GM18861 (cell line): ENCODE data around the gene STKLD1.

Experiments
- ATAC-seq: cut with Tn5 transposase; IDR thresholded peaks from one replicate; pipeline ENCODE4 v1.9.1; 2021; ENCODE audit not compliant: unreplicated experiment

The STKLD1 gene

DNA sequence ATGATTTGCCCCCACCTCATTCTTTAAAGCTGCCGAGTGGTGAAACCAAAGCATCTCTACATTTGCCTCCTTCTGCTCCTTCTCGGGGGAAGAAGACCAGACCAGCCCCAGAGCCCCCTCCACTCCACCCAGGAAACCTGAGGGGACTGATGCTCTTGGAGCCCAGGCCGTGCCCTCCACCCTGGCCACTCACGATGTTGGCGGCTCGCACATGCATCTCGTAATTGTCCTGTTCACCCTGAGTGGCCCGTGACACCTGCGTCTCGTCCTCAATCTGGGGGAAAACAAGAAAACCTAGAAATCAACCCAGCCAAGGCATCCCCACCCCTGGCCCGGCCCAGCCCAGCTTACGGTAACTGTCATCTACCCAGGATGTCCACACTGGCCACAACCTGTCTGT lies 31.2 kb upstream of the STKLD1 start:
- ATAC-seq = no peak

DNA sequence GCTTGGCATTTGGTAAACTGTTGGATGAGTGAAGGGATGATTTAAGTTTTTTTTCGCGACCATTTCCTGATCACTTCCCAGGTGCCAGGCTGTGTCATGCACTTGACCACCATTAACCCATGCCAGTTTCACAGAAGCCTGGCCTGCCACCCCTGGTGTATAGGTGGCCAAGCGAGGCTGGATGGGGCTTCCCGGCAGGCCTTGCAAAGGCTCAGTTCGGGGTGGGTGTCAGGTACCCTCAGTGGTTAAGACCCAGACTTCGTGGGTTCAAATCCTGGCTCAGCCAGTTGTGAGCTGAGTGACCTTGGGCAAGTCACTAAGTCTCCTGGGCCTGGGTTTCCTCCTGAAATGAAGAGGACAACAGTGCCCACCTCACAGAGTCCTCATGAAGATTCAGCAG lies 30.6 kb upstream of the STKLD1 start:
- ATAC-seq = no peak

DNA sequence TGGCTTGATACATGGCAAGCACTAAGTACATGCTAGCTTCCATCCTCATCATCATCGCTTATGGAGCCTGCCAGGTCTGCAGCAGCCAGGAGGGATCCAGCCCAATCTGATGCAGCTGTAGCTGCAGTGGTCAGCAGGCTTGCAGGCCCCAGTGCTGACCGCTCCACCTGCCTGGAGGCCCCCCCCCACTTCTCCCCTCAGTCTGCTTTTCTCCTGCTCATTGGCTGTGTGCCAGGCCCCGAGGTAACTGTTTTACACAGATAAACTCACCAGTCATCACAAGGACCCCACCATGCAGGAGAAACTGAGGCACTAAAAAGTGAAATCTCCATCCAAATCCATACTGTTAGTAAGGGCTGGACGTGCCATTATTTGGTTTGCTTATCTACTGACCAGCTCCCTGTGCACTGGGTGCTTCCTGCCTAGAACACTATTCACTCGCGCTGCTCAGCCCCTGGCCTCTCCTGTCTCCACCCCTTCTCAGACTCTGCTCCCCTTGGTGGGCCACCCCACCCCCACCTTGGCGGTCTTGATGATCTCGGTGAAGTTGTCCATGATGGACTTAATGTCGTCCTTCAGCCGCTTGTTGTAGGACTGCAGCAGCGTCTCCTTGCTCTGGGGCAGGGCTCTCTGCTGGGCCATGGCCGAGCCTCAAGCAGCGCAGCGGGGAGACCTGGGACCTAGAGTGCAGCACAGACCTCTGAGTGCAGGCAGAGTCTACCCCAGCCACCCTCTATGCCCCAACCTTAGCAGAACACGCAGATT lies 30.0 kb upstream of the STKLD1 start:
- no peak for ATAC-seq

DNA sequence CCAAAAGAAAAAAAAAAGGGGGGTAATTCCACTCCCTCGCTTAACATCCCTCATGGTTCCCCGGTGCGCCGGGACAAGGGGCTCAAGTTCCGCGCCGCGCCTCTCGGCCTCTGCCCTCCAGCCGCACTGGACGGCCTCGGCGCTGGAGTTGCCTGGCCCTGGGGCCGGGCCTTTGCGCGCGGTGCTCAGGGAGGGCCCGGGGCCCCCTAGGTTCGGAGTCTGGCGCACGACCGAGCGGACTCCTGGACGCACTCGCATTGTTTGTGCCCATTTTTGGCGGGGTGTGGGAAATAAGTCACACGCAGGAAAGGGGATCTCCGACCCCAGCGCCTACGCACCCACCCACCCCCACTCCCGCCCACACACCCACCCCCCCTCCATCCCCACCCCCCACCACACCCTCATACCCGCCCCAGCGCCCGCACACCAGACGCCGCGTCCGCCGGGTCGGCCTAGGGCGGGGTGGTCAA lies 28.6 kb upstream of the STKLD1 start:
- ATAC-seq = peak; percentile 16

DNA sequence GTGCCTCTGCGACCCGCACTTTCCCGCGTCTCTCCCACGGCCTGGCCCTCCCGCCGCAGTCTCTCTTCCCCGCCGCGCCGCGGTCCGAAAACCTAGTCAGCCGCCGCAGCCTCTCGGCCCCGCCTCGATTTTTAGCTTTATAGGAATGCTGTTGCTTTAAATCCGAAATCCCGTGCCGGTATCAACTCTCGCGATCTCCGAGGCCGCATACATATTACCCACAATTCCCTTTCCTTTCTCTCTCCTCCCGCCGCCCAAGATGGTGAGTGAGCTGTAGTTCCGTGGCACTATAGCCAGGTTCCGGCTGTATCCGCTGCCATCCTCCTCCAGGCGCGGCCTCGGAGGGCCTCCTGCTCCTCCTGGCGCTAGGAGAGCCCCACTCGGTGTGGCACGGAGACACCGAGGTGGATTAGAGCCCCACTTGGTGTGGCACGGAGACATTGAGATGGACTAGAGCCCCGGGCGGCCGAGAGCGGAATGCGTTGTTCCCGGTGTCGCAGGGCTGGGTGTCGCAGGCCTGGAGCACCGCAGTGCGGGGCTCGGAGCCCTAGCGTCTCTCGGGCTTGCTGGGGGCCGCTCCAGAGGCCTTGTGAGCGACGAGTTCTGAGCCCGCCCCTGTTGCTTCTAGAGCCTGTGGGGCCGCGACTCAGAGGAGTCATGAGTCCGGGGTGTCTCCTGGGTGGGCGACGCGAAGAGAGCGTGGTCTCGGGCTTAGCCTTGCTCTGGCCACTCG lies 28.0 kb upstream of the STKLD1 start, which contains the start of the genes MED22 and RPL7A:
MED22 (minus strand) TSS at position 147 of the 733 bp plus-strand sequence. CDS start 1,469 bp downstream, outside the sequence.
RPL7A (plus strand) TSS at position 234 of the 733 bp plus-strand sequence; CDS start at position 260, 26 bp downstream.
- peak; percentile 59 for ATAC-seq

DNA sequence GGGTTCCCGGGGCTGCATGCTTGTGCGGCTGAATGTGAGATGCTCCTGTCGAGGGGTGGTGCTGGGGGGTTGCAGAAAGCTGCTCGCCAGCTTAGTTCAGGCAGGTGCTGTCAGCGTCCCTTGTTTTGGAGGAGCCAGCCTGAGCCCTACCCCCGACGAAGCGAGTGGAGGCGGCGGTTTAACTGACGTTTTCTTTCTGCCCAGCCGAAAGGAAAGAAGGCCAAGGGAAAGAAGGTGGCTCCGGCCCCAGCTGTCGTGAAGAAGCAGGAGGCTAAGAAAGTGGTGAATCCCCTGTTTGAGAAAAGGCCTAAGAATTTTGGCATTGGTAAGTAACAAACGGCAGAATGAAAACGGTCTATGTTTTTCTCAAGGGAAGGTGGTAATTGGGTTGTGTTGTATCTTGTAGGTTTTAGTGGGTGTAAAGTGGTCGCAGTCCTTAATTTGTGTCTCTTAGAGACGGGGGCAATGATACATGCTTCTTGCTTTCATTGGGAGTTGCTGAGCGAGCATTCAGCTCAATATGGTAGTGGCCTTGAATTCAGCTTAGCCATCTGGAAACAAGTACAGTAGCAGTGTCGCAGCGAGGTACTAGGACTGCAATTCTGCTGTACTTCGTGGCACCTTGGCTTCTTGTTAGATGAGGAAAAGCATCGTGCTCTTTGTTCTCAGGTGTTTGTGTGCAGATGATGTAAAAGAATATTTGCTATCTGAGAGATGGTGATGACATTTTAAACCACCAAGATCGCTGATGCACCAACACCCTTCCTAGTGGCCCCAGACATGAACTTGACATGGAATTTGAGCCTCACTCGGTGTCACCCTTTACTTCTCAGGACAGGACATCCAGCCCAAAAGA lies 27.2 kb upstream of the STKLD1 start:
- no peak for ATAC-seq

DNA sequence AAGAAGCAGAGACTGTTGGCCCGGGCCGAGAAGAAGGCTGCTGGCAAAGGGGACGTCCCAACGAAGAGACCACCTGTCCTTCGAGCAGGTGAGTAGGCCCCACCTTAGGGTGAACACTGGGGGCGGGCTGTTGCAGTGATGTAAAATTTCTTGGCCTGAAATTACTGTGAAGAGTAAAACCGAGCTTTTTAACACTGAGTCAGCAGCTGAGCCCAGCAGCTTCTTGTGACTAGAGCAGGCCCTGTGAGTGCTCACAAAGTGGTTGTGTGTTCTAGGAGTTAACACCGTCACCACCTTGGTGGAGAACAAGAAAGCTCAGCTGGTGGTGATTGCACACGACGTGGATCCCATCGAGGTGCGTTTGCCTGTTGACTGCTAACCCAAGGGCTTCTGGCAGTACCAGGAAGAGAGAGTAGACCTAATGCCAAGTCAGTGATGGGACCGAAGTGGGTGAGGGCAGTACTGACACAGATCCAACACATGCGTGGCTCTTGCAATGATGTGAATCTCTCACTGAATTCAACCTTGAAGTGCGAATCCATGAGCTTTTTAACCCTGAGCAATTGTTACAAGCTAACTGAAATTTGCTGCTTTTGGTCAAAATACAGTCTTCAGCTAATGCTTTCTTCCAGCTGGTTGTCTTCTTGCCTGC lies 26.1 kb upstream of the STKLD1 start:
- ATAC-seq = no peak

DNA sequence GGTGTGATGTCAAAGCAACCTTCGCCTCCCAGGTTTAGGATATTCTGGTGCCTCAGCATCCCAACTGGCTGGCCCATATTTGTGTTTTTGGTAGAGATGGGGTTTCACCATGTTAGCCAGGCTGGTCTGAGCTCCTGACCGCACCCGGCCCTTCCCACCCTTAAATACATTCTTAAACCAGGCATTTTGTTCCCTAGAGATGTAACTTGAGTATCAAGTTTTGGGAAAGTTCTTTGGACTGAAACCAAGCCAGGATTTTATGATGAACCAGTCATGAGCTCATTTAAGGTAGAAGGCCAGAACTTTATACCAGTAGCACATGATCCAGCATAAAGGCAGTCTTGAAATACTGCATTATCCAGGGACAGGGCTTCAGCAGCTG lies 24.6 kb upstream of the STKLD1 start:
- ATAC-seq = no peak

DNA sequence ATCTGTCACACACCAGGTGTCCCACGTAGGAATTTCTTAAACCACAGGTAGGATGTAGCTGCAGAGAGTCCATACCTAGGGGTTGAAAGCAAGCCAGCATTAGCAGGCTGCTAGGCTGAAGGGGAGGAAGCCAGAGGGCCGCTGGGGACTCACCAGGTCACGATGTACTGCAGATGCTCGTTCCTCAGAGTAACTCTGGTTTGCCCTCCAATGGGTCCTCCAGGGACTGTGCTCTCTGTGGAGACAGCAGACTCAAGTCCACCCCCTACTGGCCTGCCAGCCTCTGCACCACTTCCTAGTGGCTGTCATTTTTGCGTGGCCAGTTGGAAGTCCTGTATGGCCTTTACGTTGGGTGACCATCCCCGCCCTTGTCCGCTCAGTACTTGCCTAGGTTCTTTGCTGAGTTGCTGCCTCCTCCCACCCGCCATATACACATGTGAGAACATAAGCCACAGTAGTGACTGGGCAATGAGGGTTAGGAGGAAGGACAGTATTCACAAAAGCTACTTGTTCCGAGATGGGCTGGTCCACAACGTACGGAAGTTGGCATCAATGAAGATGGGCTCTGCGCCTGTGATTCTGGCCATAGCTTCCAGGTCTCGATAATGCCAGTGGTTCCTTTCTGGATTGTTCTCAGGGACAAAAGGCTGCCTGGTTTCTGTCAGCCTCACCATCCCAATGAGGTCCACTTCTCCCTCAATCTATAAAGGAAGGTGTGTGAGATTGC lies 24.1 kb upstream of the STKLD1 start:
- ATAC-seq = no peak

DNA sequence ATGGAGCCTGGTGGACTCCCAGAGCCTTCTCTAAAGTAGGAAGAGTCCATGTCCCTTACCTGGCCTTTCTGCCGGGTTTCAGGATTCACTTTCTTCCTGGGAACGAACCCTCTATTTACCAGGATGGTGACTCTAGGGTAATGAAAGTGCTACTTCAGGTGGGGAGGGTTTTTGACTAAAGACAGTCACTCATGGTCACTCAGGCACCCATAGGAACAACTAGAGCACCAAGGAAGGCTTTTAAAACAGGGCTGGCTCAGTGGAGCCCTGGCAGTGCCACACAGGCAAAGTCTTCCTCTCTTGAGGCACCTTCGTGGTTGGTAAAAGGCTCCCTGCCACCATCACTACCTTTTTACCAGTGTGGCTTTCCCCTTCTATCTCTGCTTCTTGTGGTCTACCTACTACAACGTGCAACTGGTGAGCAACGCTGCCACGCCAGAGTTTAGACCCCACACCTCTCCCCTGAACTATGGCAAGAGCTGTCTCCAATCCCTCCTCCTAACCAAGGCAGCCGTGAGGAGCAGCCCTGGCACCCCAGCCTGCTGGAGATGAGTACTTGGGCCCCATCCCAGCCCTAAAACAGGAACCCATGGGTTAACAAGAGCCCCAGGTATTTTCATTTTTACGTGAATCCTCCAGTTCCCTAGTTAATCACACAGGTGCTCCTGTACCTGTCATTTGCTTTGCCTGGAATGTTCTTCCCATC lies 23.4 kb upstream of the STKLD1 start:
- no peak for ATAC-seq

DNA sequence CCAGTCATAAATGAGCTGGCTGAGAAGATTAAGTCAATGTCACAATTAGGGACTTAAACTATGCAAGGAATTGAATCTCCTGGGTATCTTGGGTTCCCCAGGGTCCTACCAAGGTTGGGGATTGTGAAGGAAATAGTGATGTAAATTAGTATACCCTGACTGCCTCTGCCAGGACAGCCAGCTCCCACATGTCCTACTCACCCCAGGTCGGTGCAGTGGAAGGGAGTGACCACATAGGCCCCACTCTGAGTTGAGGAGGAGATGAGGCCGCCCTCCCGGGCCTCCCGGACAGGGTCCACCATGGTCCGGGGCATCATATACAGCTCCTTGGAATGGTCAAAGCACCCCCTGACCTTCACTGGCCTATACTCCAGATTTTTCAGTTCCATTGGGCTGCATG lies 22.6 kb upstream of the STKLD1 start:
- no peak for ATAC-seq

DNA sequence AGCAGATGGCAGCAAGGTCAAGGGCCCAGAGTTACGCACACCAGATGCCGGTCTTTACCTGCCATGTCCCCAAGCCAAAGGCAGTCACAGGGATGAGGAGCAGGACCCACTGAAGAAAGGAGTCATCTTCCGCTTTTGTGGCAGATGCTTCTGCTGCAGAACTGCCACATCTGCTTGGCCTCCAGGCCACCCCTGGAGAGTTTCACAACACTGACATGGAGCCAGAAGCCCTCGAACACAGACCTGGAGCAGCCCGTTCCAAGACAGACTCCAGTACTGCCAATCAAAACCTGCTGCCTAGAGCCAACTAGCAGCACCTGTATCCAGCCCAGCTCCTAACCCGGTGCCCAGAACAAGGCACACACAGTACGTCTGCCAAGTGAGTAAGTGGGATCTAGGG lies 21.4 kb upstream of the STKLD1 start:
- ATAC-seq = no peak

DNA sequence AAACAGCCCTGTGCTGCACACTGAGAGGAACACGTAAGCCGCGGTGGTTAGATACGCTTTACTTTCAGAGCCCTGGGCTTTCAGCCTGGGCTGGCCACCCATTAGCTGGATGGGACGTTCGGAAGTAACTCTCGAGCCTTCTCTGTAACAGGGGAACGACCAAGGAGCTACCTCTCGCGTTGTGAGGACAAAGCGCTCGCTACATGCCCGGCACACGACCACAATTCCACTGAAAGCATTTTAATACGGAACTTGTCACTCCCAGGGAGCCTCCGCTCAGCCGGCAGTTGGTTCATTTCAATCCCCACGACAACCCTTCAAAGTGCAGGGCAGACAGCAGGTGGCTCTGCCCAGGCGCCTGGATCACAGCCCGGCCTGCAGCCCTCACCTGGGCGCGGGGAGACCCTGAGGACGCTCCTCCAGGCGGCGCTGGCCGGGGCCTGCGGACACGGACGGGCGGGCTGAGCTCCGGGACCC lies 20.2 kb upstream of the STKLD1 start:
- no peak for ATAC-seq

DNA sequence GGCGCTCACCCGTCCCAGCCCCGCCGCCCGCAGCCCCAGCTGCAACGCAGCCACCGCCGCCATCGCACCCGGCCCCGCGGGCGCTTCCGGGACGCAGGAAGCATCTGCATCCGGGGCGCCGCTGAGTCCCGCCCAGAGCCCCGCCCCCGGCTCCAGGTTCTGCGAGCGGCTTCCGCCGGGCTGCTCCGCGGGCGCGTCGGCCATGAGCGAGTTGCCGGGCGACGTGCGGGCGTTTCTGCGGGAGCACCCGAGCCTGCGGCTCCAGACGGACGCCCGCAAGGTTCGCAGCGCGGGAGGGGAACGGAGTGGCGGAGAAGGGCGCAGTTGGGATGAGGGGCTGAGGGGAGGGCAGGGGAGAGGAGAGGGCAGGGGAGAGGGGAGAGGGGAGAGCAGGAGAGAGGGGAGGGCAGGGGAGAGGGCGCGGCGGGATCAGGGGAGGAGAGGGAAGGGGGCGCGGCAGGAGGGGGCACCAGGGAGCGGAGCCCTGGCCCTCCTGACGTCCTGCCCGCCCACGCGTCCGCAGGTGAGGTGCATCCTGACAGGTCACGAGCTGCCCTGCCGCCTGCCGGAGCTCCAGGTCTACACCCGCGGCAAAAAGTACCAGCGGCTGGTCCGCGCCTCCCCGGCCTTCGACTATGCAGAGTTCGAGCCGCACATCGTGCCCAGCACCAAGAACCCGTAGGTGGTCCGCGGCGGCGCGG lies 19.6 kb upstream of the STKLD1 start, which contains the start of the genes SURF1 and SURF2:
SURF1 (minus strand) TSS at position 97 of the 701 bp plus-strand sequence; CDS start at position 63, 34 bp downstream.
SURF2 (plus strand) TSS at position 160 of the 701 bp plus-strand sequence; CDS start at position 203, 43 bp downstream.
- no peak for ATAC-seq

DNA sequence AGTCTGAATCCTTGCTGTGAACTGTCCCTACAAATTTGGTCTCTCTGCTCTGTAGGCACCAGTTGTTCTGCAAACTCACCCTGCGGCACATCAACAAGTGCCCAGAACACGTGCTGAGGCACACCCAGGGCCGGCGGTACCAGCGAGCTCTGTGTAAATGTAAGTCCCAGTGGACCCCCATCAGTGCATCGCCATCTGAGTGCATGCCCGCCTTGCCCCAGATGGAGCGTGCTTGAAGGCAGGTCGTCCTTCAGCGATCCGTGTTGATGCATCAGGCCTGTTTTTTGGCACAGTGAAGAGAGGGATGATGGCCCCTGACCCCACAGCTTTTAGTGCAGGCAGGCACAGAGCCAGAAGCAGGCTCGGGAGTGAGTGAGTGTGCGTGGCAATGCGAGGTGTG lies 18.5 kb upstream of the STKLD1 start:
- no peak for ATAC-seq

DNA sequence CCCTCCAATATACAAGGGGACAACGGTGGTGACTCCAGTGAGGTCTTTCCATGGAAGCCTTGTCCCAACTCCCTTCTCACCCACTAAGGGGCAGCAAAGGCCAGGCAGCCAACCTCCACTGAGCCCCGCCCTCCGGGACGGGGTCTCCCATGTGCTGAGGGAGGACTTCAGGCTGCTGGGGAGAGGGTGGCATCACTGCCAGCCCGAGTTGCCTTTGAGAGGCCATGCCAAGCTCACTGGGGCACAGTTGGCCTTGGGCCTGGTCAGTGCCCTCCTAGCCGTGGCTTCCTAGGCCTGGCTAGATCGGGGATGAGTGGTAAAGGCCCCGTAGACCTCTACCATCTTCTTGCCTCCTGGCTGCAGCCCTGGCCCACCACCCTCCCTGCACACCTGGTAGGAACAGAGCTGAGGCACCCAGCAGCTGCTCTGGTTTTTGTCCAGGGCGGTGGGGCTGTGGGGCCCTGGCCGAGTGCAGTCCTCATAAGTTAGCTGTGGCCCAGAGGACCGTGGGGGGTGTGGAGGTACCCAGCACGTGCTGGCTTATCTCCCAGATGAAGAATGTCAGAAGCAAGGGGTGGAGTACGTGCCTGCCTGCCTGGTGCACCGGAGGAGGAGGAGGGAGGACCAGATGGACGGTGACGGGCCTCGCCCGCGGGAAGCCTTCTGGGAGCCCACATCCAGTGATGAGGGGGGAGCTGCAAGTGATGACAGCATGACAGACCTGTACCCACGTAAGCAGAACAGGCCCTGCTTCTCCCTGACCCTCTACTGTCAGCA lies 16.6 kb upstream of the STKLD1 start:
- no peak for ATAC-seq
